HG03280 (cell line): ENCODE results near the gene IGF2.

Experiments
- ATAC-seq: cut with Tn5 transposase; IDR thresholded peaks from one replicate; pipeline ENCODE4 v1.9.1; 2021; ENCODE audit warnings: mild to moderate bottlenecking, moderate library complexity; ENCODE audit not compliant: unreplicated experiment

Gene IGF2

GRCh38 chr11:2104524-2105440 lies 34.4 kb downstream of the IGF2 start:
- ATAC-seq, result no peak

DNA sequence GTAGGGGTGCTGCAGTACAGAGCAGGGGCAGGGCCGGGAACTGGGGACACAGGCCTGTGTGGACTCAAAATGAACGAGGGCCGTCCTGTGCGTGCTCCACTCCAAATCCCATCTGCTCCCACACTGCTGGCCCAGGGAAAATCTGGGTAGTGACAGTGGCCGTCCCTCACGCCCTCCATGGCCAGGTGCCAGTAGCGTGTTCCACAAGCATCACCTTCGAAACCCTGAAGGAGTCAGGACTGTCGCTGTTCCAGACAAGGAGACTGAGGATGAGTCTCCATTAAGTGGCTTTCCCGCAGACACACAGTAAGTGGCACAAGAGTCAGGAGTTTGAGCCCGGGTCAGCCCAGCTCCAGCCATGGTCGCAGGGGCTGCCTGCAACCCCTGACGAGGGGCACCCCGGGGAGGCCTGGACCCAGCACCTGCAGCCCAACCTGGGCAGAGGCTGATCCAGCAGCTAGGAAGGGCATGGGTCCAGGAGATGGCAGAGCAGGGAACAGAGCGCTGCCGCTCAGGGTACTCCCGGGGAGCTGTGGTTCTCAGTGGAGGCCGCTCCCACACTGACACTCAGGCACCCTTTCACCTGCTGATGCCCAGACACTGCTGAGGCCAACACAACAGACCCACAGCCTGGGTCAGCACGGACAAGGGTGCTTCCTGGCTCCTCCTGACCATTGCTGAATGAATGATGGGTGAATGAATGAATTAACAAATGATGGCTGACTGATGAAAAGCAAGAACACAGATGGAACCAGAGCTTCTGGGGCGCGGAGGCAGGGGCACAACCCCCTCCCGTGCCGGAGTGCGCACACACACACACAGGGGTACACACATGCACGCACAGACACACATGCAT lies 35.3 kb downstream of the IGF2 start:
- no peak for ATAC-seq

GRCh38 chr11:2102883-2103213 lies 36.3 kb downstream of the IGF2 start:
- ATAC-seq, result no peak

DNA sequence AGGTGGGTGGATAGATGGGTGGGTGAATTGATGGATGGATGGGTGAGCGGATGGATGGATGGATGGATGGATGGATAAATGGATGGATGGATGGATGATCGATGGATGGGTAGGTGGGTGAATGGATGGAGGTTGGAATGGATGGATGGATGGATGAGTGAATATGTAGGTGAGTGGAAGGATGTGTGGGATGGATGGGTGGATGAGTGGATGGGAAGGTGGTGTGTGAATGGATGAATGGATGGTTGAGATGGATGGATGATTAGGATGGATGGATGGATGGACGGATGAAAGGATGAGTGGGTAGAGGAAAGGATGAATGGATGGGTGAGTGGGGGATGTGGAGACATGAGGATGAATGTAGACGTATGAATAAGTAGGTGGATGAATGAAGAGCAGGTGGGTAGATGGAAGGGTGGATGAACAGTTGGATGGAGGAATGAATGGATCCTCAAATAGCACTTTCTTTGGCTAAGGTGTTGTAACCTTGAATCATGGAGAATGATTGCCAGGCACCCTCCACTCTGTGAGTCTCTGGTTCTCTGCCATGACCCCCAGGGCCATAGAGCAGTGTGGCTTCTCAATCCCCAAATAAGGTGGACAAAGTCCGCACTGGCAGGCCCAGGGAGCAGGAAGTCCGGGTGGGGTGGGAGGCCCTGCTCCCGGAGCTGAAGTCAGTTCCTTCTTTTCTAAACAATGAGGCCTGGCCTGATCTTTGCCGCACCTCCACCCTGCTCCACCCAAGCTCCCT lies 36.9 kb downstream of the IGF2 start:
- no peak for ATAC-seq

DNA sequence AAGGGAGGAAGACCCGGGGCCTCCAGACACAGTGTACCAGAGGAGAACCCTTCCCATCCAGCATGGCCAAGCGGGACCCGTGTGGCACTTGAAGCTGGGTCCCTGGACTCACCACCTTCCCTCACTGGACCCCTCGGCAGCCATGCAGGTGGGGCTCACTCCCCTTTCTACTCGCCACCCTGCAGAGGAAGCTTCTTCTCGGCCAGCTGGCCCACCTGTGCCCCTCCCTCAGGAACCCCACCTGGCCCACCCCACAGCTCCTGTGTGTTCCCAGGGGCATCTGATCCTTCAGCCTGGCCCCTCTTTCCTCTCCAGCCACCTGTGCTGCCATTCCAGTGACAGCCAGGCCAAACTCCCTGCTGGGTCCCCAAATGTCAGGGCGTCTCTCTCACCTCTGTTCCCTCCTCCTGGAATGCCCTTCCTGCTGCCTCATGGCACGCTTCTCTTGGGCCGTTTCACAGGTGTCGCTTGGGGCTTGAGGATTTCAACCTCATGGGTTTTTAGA lies 38.0 kb downstream of the IGF2 start:
- no peak for ATAC-seq

DNA sequence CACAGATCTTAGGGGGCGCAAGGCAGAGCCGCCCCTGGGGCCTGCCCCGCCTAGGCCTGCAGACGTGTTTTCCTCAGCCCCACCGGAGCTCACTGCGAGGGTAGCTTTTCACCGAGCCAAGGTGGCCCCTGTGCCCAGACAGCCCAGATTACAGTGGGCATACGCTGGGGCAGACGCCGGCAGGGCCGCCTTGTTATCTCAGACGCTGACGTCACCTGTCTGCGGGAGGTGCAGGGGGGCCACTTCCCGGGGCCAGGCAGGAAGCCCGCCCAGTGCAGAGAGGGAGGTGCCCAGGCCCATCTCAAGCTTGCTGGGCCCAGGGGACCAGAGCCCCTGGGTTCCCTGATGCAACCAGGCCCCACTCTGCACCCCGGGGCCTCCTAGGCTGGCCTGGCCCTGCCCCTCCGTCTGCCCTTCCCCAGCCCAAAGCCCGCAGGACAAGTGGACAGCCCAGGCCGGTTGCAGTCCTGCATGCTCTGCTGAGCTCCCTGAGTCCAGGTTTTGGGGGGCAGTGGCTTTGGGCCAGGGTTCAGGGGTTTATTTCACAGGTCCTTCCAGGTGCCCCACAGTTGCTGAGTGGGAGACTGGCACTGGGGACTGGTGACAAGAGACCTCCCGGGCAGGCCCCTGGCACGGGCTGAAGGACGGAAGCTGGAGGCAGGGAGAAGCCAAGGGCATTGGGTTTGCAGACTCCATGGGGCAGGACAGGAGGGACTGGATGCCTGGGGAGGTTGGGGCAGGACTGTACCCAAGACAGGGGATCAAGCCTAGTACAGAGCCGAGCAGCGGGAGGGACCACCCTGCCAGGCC lies 38.6 kb downstream of the IGF2 start:
- ATAC-seq, result no peak

DNA sequence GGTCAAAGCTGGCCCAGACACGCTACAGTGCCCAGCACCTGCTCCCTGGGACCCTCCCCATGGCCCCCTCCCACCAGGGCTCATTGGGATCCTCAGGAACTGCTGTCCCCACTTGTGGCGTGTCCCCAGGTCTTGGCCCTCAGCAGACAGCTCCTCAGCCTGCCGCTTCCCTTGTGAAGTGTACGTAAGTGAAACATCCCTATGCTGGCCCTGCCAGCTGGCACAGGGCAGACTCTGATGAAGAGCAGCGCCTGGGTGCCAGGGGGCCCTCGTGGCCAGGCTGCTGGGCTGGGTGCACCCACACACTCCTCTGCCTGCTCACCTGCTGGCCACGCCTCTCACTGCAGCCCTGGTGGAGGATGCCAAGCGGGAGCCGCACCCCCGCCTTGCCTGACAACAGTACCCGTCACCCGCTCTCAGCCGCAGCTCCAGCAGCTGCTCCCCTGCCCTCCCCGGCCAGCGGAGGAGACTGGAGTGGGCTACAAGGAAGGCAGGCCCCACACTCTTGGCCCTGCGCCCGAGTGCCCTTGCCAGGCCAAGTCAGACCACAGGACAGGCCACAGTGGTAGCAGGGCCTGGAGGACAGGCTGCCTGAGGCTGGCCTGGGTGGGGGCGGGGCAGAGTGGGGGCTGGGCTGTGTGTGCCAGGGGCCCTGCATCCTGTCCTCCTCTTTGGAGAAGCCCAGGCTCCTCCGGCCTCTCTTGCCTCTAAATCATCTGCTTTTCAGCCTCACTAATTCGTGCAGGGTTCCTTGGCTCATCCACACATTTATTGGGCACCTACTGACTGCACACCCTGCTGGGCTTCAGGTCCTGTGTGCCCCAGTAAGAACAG lies 39.5 kb downstream of the IGF2 start:
- ATAC-seq, result no peak

DNA sequence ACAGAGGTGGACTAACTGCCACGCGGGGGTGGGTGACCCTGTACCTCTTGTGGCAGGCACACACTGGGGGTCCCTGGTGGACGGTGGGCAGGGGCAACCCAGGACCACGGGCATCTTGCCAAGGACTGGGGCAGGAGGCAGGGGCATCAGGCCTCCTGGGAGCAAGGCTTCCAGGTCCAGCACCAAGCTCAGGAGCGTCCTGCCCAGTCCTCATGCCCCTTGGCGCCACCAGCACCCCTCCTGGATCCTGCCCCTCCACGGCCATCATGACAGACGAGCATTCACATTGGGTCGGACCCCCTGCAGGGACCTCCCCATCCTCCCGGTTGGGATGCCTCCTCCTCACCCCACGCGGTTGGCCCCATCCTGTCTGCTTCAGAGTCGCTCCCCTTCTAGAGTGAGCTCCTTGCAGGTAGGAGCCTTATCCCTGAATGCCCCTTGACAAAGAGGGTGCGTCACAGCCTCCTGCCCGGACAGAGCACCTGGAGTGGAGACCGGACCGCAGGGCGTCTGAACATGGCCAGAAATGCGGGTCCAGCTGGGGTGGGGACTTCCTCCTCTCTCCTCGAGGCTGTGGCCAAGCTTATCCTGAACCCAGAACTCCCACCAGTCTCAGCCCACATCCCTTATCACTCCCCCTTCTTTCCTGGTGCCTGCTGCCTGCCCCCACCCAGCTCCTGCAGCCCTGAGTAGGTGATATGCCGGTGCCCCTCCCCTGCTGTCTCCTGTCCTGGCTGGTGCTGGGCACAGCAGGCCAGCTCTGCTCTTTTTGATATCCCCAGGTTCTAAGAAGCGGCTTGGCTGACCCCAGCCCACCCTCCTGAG lies 40.3 kb downstream of the IGF2 start:
- ATAC-seq, result no peak

GRCh38 chr11:2097998-2098690 lies 41.0 kb downstream of the IGF2 start:
- no peak for ATAC-seq

DNA sequence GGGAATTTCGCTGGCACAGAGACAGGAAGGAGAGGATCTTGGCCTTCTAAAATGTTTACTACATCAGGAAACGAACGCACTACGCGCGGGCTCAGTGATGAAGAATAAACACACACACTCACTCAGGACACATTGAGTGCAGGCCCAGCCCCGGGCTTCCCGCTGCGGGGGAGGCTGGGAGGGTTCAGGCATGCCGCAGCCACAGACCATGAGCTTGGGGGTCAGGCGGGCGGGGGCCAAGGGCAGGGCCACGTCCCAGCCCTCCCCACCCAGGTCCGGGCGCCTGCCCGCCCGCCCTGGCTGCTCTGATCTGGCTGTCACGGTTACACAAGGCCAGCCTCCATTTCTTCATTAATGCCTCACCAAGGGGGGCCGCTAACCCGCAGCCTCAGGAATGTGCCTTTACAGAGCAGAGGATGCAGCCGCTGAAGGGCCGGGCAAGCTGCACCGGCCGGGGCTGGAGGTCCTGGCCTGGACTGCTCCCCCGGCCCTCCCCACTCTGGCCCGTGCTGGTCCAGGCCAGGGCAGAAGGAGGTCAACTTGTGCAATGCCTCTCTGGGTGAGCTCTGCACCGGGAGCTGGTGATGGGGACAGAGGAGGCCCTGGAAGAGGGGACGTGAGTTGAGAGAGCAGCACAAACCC lies 41.7 kb downstream of the IGF2 start:
- no peak for ATAC-seq

DNA sequence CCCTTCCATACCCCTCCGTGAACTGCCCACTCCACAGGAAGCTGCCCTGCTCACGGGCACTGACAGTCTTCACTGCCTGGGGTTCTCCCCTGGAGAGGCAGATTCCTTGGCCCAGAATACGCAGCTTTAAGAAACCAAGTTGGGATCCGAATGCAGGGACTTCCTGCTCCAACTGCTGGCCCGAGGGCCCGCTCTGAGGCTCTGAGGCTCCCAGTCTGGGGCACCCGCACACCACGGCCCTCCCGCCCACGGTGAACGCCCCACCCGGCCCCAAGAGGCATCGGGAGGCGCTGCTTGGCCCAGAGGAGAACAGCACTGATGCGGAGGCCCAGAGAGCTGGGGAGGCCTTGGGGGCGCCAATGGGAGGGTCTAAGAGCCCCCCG lies 42.3 kb downstream of the IGF2 start:
- ATAC-seq, result no peak

GRCh38 chr11:2096011-2096918 lies 42.9 kb downstream of the IGF2 start:
- ATAC-seq, result no peak

GRCh38 chr11:2095542-2095941 lies 43.6 kb downstream of the IGF2 start:
- ATAC-seq, result no peak

DNA sequence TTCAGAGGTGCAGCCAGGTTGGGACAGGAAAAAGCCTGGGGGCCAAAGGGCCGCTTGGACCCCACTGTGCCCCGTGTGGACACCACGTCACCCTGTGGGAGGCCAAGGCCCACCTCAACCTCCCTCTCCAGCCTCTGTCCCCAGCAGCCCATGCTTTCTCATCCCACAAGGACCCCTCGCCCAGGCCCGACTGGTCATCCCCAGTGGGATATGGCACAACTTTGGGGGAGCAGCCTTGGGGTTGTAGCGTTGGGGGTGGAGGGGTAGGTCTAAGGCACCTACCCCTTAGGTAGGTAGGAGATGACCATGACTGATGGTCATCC lies 44.0 kb downstream of the IGF2 start:
- no peak for ATAC-seq

DNA sequence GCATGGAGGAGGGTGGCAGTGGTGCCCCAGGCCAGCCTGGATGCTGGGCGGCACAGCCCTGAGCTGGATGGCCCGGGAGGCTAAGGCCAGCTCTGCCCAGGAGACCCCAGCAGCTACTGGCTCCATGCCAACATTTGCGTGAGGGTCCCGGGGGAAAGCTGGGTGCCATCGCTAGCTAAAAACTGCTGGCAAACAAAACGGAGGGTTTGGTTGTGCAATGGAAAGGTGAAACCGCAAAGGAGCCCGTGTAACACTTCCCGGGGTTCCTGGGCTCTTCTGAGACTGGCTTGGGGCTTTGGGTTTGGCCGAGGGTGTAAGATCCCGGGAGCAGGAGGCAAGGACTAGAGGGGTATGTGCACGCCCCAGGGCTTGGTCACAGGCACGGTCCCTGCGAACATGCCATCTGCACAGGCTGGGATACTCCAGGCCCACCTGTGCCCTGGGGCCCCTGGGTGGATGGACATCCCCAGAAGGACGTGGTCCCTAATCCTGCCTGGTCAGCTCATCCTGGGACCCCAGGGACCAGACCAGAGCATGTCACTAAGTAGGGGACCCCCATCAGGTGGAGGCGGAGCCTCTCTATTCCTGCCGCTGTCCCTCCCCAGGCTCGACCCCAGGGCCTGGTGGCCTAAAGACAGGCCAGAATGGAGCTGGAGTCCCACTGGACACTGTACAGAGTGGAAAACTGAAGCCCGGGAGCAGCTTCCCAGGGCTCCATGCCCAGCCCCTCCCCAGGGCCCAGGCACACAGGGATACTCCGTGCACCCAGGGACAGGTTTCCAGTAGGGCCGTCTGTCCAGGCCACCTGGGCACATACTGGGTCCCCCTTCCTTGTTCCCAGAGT lies 44.6 kb downstream of the IGF2 start:
- ATAC-seq, result no peak
